Sigmoid colon (tissue), 4 donors: Measurements from ENCODE around the gene NBEAL1.
A peak's percentile ranks its signal among the peaks of the same experiment; 100 is the strongest.

Experiments used
- CTCF ChIP-seq, 4 experiments: fragments of 450-650 bp in 3 of 4; fragments of 200-600 bp in 1 of 4; IDR thresholded peaks; one replicate each; pipeline ENCODE4 v1.5.1; 2016 to 2019; ENCODE audit warnings: antibody characterized with exemption in 4 of 4, mild to moderate bottlenecking in 3 of 4, moderate library complexity in 2 of 4
- EP300 ChIP-seq, 4 donors: sonication (generic); formaldehyde crosslinking; IDR thresholded peaks; one replicate each; pipeline ENCODE4 v1.6.1; 2017; ENCODE audit warnings: antibody characterized with exemption in 4 of 4
- POLR2A ChIP-seq, 2 donors: fragments of 450-650 bp; IDR thresholded peaks; one replicate each; pipeline ENCODE4 v1.6.1; 2016; ENCODE audit warnings: antibody characterized with exemption in 2 of 2, mild to moderate bottlenecking in 2 of 2, moderate library complexity in 2 of 2
- POLR2AphosphoS5 ChIP-seq, 4 donors: sonication (generic); formaldehyde crosslinking; IDR thresholded peaks; one replicate each; pipeline ENCODE4 v1.6.1; 2017; ENCODE audit warnings: antibody characterized with exemption in 4 of 4

DNA sequence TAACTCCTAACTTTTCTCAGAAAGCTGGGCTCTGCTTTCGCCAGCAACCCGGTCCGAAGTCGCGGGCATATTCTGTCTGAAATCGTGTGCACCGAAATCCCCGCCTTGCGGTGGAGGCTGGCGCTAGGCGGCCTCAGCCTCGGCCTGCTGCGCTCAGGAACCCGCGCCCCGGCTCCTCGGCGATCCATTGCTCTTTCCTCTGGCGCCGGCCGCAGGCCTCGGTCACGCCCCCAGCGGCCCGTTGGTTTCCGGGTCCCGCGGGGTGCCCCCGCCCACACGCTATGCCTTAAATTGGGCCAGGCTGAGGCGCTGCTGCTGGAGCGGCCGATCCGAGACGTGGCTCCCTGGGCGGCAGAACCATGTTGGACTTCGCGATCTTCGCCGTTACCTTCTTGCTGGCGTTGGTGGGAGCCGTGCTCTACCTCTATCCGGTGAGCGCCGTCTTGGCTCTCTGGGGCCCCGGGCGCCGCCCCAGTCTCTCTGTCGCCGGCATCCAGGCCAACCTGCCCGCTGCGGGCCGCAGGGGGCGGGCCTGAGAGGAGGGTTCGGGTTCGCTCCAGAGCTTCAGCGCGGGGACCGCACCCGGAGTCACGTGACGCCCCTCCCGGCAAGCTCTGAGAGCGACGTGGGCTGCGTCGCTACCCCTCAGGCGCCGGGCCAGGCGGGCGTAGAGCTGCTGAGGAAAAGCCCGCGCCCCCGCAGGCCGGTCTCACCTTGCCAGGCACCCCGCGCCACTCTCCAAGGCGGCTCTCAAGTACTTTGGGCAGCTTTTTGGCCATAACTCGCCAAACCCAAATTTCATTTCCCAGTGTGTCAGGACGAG, 224.2 kb downstream of the NBEAL1 start, which contains the start of gene CYP20A1:
- TF ChIP-seq POLR2A (IDR thresholded peaks at IDR 0.05) = peak; percentile 63 to 72
- TF ChIP-seq CTCF (IDR thresholded peaks at IDR 0.05) = peak in 3 of 4 experiments; percentile 19 to 42 (median 40)
- peak in 2 of 4 donors; percentile 36 to 49 for TF ChIP-seq EP300 (IDR thresholded peaks at IDR 0.05)
- TF ChIP-seq POLR2AphosphoS5 (IDR thresholded peaks at IDR 0.05) = peak; percentile 76 to 87 (median 80)
